Hematopoietic multipotent progenitor cell treated with erythropoietin and hydrocortisone succinate and interleukin-3 and kit ligand, for 6 days (in vitro differentiated cells): Measurements from ENCODE around the gene ASTN2.

Source experiments
- DNase-seq: peaks from one replicate; pipeline ENCODE4 v3.0.0-alpha.2; 2015

ASTN2 gene, protein sequence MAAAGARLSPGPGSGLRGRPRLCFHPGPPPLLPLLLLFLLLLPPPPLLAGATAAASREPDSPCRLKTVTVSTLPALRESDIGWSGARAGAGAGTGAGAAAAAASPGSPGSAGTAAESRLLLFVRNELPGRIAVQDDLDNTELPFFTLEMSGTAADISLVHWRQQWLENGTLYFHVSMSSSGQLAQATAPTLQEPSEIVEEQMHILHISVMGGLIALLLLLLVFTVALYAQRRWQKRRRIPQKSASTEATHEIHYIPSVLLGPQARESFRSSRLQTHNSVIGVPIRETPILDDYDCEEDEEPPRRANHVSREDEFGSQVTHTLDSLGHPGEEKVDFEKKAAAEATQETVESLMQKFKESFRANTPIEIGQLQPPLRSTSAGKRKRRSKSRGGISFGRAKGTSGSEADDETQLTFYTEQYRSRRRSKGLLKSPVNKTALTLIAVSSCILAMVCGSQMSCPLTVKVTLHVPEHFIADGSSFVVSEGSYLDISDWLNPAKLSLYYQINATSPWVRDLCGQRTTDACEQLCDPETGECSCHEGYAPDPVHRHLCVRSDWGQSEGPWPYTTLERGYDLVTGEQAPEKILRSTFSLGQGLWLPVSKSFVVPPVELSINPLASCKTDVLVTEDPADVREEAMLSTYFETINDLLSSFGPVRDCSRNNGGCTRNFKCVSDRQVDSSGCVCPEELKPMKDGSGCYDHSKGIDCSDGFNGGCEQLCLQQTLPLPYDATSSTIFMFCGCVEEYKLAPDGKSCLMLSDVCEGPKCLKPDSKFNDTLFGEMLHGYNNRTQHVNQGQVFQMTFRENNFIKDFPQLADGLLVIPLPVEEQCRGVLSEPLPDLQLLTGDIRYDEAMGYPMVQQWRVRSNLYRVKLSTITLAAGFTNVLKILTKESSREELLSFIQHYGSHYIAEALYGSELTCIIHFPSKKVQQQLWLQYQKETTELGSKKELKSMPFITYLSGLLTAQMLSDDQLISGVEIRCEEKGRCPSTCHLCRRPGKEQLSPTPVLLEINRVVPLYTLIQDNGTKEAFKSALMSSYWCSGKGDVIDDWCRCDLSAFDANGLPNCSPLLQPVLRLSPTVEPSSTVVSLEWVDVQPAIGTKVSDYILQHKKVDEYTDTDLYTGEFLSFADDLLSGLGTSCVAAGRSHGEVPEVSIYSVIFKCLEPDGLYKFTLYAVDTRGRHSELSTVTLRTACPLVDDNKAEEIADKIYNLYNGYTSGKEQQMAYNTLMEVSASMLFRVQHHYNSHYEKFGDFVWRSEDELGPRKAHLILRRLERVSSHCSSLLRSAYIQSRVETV (N-terminal part only)

DNA sequence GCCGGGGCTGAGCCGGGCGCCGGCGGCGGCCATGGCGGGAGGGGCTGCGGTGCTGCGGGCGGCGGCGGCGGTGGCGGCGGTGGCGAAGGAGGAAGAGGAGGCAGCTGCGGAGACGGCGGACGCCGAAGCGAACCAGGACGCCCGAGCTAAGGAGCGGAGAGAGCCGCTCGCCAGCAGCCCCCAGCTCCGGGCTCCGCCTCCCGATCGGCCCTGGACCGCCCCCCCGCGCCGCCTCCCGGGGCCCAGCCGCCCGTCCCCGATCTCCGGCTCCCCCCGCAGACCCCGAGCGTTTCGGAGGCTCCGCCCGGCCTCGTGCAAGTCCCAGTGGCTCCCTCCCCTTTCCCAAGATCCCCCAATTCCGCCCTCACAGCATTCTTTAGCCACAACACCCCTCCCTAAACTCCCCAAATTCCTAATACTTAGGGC is at the start of gene ASTN2:
ASTN2 (minus strand) TSS at position 152 of the 426 bp plus-strand sequence; CDS start at position 33, 119 bp downstream.
- DNase-seq, result no peak

DNA sequence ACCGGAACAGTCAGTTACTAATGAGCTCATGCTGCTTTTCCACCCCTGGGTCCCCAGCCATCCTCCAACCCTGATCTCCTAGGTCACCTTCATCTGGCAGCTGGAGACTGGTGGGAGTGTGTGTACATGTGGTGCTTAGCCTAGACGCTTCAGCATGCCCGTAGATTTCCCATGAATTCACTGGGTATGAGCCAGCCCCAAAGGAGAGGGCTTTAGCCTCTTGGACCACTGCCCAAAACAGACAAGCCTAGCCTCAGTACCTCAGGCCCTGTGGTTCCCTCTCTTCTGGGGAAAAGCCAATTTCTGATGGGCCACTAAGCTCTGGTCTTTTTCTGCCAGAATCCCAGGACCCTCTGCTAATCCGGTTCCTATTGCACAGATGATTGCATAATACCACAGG is 48.0 kb upstream of the ASTN2 start:
- no peak for DNase-seq

DNA sequence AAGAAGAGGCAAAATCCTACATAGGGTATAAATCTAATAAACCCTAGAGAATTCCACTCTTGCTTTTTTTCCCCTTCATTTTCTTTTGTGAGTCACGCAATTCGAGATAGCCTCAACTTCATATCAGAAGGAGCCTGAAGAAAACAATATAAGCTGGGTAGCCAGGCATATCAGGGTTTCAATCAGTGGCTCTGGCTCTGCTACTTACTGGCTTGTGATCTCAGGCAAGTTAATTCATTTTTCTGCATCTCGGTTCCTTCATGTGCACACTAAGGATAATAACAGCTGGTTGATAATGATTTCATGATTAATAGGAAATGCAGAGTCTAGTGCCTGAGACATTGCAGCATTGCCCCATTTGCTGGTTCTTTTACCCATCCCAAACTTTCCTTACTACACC is 46.5 kb upstream of the ASTN2 start:
- DNase-seq, result no peak

DNA sequence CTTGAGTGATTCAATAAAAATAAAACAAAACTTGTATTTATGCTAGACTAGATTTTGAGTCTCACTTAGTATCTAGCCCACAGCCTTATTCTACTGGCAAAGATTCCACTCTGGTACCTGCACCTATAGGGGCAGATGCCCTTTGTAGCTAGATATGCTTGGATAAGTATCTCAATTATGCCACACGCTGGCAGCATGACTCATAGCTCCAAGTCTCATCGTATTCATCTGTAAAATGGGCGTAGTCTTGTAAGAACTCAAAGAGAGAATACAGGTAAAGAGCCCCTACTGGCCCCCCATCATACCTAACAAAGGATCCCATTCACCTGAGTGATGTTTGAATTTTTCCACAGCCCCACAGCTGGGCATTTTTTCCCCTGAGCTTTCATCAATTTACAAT is 45.9 kb upstream of the ASTN2 start:
- DNase-seq, result no peak

DNA sequence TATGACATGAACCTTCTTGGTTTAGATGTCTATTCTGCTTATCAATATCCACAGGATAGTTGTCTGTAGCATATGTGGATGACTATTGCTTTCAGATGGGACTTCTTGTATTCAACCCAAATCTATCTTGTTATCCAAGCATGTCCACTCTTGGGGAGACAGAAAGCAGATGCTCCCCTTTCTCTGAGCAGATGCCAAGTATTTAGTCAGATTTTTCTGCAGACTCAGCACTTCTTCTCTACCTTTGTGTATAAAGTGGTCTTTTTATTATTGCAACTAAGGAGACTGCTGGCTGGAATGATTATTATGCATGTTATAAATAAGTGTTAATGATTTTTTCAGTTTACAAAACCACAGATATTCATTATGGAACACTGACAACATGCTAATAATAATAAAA is 45.1 kb upstream of the ASTN2 start:
- DNase-seq, result no peak

DNA sequence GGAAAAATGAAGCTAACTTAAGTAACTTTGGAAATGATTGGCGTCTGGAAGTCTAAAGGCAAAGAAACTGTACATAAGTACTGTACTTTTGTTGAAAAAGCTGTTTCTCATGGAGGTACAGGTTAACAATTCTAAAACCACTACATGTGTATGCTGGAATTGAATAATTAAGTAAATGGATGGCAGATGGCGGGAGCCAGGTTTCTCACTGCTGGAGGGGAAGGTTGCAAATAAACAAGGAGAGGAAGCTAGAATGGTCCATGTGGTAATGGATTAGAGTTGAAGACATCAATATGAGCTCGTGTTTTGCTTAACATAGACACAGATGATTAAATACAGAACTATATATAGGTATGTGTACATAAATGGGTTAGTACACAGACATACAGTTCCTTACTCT is 43.2 kb upstream of the ASTN2 start:
- no peak for DNase-seq

DNA sequence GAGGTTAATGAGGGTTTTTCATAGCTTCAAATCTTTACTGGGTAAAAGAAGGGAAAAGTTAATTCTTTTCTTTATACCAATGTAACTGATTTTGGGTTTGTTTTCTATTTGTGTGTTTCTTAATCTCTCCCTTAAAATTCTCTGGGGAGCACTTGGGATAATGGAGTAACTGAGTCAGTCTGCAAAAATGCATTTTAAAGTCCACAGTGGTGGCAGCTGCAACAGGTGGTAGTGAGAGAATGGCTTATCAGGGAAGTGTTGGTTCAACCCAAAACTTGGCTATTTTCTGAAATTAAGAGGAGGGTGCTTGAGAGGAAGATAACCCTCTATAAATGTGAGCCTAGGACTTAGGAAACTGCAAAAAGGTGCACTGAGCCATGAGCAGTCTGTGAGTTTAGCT is 39.9 kb upstream of the ASTN2 start:
- no peak for DNase-seq

DNA sequence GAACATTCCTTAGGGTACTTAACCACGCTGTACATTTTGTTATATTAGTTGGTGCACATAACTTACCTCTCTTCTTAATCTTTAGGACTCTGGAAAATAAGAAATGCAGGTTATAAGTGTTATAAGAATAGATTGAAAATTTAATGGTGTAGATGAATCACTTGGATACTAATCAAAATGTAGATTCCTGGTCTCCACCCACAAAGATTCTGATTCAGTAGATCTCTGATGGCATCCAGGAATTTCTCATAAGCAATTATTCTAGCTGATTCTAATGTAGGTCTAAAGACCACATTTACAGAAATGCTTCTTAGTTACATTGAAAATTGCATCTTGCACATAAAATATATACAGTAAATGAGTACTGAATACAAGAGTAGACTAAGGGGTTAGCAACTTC is 38.9 kb upstream of the ASTN2 start:
- no peak for DNase-seq

DNA sequence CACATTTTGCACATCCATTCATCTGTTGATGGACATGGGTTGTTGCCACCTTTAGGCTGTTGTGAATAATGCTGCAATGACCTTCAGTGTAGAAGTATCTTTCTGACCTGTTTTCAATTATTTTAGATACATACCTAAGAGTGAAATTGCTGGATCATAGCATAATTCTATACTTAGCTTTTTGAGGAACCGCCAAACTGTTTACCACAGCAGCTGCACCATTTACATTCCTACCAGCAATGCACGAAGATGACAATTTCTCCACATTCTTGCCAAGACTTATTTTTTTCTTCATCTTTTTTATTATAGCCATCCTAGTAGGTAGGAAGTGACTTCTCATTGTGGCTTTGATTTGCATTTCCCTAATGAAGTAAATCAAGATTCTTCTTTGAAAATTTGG is 36.5 kb upstream of the ASTN2 start:
- DNase-seq, result no peak

DNA sequence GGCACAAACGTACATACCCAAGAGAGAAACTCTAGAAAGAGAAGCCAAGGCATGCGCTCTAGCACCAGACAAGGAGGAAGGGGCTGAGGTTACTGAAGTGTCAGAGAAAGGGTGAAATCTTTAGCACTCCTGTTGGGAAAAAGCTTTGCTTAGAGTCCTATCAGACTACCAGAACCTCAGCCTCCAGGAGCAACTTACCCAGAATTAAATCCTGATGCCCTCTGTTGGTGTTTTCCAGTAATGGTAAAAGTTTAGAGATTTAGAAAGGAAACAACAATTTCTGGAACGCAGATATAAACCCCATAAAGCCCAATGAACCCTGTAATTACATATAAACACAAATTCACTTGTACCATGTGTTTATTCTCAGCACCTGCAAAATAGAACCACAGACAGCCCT is 33.2 kb upstream of the ASTN2 start:
- peak; percentile 1 for DNase-seq

DNA sequence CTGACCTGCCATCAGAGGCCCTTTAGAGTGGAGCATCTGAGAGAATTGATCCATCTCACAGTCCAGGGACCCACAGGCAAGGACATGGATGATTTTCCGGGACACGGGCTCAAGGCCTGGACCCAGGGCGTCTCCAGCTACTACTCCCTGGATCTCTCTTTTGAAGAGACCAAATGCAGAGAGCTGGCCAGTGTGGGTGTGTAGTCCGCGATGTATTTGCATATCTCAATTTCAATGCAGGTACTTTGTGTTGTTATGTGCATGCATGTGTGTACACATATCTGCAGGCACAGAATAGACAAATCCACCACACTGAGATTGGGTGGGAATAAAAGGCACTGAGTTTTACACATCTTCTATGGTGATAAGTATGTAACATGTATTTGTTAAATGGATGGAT is 30.8 kb upstream of the ASTN2 start:
- no peak for DNase-seq

DNA sequence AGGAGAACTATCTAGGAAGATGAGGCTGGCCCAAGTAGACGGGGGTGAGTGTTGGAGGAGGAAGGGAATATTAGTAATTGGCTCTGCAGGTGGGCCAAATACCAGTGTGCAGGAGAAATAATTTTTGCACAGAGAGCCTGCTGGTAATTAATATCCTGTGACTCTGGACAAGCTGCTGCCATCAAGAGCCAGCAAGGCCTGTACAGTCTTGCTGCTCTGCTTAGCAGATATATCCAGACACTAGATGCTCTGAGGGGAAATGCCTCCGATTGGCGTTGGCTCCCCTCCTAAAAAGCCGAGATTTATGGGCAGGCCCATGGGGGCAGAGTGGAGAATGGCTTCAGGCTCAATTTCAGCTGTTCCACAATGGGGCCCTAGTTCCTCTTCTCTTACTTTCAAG is 29.6 kb upstream of the ASTN2 start:
- no peak for DNase-seq

DNA sequence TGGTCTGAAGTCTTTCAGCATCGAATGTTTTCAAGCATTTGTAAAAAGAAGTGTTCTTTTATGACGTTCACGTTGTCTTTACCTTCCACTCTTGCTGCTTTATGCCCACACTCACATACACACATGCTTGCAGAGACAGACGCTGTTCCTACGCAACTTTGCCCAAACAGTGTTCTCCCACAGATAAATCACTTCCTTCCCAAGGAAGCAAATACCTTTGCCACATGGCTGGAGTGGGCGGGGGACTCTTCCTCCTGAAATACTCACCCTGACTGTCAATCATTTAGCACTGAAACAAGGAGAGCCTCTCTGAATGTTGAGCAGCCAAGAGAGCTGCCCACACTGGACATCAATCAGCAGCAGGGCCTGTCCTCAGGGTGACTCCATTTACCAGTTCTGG is 22.4 kb upstream of the ASTN2 start:
- DNase-seq, result no peak

DNA sequence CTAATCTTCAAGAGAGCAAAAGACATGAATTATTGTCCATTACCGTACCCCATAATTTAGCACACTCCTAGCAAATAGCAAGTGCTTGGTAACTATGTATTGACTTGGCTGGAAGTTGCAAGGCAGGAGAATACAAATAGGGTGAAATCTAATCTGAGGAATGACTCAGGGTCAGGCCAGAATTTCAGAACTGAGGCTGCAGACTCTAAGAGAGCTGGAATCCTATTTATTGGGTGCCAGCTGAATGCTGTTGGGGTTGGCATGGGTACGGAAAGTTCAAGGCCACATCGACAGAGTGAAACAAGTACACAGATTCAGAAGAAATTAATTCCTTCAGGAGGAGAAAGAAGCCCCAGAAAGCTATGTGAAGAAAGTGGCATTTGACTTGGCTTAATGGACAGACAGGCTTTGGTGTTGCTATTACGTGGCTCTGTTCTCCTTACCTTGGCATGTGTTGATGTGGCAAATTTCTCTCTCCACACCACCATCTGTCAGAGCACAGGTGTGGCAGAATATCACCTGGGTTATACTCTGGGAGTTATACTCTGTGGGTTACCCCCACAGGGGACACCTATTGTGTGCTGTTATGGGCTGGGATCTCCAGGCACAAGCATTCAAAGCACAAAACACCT is 20.9 kb upstream of the ASTN2 start:
- DNase-seq, result no peak

DNA sequence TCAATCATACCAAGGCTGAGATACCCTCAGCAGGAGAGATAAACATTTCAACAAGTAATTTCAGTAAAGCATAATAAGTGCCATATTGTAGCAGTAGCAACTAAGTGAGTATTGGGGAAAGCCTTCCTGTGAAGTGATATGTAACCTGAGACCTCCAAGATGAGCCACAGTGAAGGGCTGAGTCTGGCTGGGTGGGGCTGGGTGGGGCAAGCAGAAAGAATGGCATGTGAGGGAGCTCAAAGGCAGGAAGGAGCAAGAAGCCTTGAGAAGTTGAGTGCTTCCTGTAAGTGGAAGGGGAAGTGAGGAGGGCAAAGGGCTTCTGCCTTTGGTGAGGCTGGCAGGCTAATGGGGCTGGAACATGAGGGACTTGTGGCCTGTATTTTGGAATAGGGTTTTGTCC is 19.7 kb upstream of the ASTN2 start:
- no peak for DNase-seq

DNA sequence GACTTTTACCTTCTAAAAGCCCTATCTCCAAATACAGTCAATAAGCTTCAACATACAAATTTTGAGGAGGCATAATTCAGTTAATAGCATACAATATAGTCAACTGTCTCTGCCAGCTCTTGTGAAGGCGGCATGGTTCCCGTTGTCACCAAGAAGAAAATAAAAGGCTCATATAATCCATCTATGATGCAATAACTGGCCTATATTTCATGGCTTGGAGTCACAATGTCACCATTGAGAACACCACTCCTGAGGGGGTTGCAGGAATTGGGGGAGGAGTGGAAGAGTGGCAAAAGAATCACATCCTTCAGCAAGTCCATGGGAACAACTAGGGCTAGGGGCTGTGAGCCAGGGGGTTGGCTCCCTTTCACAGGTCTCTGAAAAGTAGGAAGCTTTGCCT is 16.0 kb upstream of the ASTN2 start:
- DNase-seq, result no peak

DNA sequence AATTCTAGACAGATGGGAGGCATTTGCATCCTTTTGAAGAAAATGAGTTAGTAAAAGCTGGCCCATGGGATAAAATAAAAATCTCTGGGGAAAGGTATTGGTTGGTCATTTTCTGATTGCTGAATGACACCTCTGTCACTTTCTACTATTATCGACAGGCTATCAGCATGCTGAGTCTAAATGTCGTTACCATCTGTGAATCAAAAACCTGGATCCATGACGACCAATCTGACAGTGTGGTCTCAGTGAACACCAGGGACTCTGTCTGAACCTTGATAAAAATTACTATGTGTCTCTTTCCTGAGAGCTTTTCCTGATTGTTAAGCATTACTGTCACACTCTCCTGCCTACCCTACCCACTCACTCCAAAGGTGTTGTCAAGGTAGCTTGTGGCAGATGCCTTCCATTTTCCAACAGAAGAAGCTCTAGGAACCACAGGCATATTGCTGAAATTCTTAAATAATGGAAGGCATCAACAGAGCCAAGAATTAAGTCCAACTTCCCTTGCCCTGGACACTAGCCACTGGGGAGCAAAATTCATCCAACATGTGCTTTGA is 12.6 kb upstream of the ASTN2 start:
- no peak for DNase-seq

DNA sequence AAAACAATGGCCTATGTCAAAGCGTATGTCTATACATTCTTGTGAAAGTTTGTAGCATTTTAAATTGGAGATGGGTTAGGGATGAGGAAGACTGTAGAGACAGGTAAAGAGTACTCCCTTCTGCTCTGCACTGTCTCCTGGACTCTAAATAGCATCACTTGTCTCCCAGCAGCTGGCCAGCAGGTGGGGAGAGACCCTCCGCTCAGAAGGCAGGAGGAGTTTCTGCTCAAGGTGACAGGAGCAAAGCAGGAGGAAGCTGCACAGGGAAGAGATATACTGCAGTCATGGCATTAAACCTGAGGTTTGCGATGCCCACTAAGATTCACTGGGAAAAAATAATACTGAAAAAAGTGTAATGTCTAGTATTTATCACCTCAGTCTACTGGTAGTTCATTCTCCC is 10.7 kb upstream of the ASTN2 start:
- DNase-seq, result no peak

DNA sequence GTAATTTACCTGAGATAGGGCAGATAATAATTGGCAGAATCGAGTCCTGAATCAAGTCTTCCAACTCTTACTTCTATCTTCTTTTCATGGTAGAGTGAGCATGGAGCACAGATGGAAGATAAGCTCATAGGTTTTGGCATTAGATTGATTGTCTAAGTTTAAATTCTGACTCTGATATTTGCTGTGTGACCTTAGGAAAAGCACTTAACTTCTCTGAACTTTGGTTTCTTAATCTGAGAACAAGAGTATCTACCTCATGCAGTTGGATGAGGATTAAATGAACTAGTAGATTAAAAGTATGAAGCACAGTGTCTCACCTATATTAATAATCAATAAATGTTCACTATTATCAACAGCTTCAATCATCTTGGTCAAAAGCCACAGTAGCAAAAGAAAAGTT is 9.4 kb upstream of the ASTN2 start:
- DNase-seq, result no peak

DNA sequence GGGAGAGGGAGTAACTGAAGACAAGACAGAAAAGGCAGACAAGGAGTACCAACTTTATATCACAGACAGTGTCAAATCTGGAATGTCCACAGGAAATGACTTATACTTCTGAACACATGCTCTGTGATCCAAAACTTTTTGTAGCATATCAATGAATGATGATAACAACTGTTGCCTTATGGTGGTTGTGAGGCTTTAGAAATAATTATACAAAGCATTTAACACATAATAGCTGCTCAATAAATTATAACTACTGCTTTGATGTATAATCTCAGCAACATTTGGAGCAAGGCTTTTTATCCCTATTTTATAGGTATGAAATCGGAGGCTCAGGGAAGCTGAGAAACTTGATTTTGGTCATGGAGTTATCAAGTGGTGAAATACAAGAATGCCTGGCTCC is 3.3 kb upstream of the ASTN2 start:
- no peak for DNase-seq

DNA sequence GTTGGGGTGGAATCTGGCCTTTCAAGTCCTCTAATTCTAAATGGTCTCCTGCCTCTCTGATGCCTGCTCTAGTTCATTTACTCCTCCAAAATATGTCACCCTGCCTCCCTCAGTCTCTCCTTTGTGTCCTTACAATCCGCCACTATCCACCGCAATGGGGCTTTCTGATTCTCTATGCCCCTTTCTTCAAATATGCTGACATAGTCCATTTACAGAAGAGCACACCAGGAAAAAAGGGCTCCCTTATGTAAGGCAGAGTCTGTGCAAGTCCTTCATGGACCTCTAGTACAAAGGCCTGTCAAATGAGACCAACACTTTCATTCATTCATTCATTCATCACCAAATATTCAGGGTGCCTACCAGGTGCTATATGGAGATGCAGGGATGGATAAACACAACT is 2.0 kb upstream of the ASTN2 start:
- no peak for DNase-seq

DNA sequence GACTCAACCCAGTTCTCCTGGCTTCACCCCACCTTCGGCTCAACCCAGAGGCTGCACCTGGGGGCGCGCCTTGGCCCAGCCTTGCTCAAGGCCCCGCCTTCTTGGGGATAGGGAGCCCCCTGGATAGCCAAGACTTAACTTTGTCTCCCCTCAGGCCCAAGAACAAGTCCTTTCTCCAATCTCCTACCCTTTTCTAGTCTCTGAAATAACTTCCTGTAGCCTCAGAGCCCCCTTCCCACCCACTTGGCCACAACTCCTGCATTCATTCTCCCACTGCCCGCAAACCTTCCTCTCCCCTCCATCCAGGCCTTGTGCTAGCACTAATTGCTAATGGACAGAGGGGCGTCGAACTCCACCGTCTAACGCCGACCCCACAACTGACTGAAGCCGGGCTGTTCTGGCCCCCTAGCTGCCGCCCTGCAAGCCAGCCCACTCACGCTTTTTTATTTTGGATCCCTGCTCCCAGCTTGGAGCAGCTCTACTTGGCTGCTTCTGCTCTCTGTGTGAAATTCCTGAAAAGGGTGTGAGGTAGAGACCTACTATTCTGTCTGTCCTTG is 579 bp upstream of the ASTN2 start:
- no peak for DNase-seq
